ENCODE data around the gene CLNK.

Gene CLNK

DNA sequence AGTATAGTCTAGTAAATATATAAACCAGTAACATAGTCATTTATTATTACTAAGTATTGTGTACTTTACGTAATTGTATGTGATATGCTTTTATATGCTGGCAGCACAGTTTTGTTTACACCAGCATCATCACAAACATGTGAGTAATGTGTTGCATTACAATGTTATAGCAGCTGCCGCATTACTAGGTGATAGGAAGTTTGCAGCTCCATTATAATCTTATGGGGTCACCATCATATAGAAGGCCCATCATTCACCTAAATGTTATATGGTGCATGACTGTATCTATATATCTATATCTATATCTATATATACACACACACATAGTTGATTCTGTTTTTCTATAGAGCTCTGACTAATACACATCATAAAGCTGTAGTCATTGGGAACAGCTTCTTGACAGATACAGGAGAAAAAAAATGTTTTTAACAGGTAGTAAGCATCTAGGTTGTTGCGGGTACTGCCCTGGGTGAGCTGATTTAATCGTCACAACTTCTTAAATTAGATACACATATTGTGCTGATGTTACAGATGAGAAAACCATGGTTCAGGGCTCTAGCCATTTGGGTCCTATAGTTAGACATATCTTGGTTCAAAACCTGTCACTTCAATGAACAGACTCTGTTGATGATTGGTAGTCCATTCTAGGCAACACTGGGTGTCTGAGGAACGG is 77.9 kb downstream of the CLNK start:
- no peak for DNase-seq (ENCODE audit: low read depth)
- TF ChIP-seq, protein P1, sequence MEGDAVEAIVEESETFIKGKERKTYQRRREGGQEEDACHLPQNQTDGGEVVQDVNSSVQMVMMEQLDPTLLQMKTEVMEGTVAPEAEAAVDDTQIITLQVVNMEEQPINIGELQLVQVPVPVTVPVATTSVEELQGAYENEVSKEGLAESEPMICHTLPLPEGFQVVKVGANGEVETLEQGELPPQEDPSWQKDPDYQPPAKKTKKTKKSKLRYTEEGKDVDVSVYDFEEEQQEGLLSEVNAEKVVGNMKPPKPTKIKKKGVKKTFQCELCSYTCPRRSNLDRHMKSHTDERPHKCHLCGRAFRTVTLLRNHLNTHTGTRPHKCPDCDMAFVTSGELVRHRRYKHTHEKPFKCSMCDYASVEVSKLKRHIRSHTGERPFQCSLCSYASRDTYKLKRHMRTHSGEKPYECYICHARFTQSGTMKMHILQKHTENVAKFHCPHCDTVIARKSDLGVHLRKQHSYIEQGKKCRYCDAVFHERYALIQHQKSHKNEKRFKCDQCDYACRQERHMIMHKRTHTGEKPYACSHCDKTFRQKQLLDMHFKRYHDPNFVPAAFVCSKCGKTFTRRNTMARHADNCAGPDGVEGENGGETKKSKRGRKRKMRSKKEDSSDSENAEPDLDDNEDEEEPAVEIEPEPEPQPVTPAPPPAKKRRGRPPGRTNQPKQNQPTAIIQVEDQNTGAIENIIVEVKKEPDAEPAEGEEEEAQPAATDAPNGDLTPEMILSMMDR (conservative IDR thresholded peaks at IDR 0.05; ENCODE audit: low read depth, low read length), result no peak

DNA sequence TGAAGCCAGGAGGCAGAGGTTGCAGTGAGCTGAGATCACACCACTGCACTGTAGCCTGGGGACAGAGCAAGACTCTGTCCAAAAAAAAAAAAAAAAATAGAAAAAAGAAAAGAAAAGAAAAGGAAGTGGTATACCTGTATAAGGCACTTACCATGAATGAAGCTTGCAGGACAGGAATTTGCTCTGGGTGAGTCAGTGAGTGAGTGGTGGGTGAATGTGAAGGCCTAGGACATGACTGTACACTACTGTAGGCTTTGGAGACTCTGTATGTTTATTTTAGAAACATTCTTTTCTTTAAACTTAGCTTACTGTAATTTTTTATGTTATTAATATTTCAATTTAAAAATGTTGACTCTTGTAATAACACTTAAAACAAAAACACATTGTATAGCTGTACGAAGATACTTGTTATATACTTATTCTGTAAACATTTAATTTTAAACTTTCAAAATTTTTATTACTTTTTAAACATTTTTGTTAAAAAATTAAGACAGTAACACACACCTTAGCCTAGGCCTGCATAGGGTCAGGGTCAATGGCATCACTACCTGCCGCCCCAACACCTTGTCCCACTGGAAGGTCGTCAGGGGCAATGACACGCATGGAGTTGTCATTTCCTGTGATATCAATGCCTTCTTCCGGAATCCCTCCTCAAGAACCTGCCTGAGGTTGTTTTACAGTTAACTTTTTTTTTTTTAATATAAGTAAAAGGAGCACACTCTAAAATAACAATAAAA is 78.7 kb downstream of the CLNK start:
- DNase-seq (ENCODE audit: low read depth), result no peak
- no peak overlapping the region for H3K4me3 ChIP-seq (ENCODE audit: low read length)
- TF ChIP-seq, protein P1 (conservative IDR thresholded peaks at IDR 0.05; ENCODE audit: low read depth, low read length), result no peak

More for the DNA sequence above, 77.9 kb downstream of the CLNK start:
- no peak overlapping the region for H3K4me3 ChIP-seq (ENCODE audit: low read length)

GRCh38 chr4:10605031-10605430 is 79.5 kb downstream of the CLNK start:
- TF ChIP-seq, protein P1 (conservative IDR thresholded peaks at IDR 0.05; ENCODE audit: low read depth, low read length), result no peak
- DNase-seq (ENCODE audit: low read depth), result no peak
- H3K4me3 ChIP-seq (ENCODE audit: low read length), result no peak overlapping the region

DNA sequence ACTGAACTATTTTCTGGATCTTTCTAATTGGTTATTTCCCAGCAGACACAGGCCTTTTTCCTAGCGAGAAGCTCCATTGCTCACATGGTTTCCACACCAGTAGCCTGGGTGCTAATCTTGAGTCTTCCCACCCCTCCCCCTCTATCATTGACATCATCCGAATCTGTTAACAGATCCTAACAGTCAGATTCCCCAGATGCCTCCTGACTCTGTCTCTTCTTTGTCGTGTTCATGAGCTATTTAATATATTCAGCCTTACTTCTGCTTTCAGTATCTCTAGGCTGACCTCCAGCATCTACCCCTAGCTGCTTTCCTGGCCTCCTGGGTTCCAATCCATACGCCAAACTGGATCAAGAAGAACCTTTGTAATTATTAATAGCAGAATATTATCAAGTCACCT is 85.0 kb downstream of the CLNK start:
- H3K4me3 ChIP-seq (ENCODE audit: low read length), result no peak overlapping the region
- TF ChIP-seq, protein P1 (conservative IDR thresholded peaks at IDR 0.05; ENCODE audit: low read depth, low read length), result no peak
- no peak for DNase-seq (ENCODE audit: low read depth)

DNA sequence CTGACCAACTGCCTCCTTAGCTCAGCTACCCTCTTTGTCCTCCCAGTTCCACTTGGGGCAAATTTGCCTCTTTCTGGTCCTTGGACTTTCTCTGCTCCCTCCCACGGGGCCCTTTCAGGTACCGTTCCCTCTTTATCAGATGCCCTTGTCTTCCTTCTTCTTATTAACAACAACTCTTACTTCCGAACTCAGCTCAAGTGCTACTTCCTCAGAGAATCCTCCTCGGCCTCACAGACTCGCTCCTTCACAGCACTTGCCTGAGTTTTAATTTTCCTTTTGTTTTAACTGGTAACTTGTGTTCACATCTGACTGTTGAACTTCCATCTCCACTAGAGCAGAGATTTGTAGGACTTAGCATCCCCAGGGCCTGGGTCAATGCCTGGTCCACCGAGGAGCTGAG is 85.7 kb downstream of the CLNK start:
- TF ChIP-seq, protein P1 (conservative IDR thresholded peaks at IDR 0.05; ENCODE audit: low read depth, low read length), result no peak
- no peak for DNase-seq (ENCODE audit: low read depth)
- H3K4me3 ChIP-seq (ENCODE audit: low read length), result no peak overlapping the region

- H3K4me3 ChIP-seq (ENCODE audit: low read length), result no peak overlapping the region
- no peak for DNase-seq (ENCODE audit: low read depth)
- TF ChIP-seq, protein P1 (conservative IDR thresholded peaks at IDR 0.05; ENCODE audit: low read depth, low read length), result no peak
Measured at GRCh38 chr4:10596586-10597290, 87.8 kb downstream of the CLNK start.
